ENCODE results near the gene PXDN.

The PXDN gene

DNA sequence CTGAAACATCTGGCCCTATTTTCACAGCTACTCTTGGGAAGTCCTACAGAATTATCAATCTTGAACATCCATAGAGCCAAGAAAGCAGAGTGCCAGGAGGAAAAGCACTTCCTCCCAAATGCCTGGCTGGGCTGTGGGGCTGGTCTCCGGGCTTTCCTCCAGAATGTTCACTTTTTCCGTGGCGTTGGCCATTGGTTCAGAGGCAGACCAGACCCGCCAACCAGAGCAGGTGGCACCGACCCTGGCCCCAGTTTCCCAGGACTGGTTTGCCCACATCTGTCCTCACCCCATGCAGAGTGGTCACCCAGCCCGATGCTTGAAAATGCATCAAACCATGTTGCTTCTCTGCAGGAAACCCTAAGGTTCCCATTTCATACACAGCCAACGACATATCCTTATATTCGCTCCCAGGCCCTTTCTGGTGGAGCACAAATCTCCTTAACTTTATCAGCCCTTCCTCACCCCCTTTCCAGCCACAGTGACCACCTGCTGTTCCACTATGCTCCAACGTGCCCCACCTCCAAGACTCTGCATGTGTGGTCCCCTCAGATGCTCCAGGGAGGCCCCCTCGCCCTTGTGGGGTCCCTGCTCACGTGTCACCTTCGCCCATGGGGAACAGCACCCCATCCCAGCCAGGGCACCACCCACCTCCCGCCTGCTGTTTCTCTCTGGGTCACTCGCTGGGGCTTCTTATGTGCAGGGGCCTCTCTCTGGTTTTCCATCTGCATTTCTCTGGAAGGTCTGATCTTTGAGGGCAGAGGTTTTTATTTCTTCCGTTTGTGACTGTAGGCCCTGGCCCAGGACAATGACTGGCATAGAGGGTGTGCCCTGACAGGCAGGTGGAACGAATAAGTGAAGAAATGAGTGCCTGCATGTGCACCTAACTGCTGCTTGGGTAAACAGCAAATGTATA, 92.9 kb downstream of the PXDN start:
- DNase-seq (ENCODE audit: low read depth, low spot score), result no peak

DNA sequence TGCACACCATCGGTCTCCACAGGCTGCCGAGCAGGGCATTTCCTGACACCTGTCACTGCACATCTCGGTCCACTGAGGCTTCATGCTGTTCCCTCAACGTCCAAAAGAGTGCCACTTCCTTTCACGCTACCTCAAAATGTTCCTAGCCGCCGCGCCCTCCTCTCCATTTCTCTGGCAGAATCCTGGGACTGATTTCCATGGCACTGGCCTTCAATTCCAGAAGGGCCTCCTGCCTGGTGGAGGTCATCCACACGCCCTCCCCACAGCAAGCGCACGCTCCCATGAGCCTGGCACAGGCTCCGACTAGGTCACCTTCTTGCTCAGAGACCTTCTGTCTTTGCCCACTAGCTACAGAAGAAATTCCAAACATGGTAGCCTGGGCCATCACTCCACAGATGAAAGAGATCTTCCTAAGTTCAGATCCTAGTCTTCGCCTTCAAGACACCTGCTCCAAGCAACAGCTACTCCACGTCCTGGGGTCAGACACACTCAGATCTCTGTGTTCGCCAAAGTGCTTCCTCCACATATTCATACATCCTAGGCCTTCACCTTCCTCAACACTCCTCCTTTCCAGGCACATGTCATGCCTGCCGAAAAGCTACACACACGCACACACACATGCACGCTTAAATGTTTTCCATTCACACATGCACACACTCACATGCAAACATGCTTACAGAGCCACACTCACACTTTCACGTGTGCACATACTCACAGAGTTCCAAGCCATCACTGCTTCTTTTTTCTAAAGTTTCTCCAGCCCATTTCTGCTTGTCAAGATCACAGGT, 94.0 kb downstream of the PXDN start:
- no peak for DNase-seq (ENCODE audit: low read depth, low spot score)

DNA sequence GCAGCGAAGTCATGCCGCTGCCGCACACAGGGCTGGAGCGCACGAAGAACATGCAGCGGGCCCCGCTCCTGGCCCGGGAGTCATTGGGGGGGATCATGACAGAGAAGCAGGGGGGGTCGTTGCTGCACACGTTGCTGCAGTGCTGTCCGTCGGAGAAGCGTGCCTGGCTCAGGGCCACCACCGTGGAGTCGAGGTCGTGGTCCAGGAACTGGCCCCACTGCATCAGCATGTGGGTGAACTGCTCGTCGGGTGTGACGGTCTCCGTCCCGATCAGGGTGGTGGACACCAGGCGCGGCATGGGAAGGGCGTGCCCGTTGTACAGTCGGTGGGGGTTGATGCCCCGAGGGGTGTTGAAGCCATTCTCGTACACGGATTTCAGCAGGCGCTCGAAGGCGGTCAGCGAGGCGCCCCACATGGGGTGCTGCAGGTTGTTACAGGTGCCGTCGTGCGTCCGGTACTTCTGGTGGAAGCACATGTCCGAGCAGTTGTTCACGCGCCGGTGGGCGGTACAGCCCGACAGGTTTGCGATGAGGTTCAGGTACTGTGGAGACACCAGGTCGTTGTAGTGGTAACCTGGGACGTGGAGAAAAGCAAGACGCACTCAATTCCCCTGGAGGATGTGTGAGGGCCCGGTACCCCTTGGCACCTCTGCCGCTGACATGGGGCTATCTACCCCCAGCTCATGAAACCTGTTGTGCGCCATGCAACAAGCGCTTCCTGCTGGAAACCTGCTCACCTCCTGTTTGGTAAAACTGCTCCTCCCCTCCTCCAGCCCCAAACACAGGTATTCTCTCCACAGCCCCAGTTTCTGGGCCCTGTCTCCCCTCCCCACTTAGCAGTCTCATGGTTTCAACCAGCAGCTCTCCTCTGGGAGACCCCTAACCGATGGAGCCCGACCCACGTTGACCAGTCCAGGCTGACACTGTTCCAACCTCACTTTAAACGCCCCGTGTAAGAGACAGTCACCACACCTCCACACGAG, 94.9 kb downstream of the PXDN start:
- DNase-seq (ENCODE audit: low read depth, low spot score), result no peak

DNA sequence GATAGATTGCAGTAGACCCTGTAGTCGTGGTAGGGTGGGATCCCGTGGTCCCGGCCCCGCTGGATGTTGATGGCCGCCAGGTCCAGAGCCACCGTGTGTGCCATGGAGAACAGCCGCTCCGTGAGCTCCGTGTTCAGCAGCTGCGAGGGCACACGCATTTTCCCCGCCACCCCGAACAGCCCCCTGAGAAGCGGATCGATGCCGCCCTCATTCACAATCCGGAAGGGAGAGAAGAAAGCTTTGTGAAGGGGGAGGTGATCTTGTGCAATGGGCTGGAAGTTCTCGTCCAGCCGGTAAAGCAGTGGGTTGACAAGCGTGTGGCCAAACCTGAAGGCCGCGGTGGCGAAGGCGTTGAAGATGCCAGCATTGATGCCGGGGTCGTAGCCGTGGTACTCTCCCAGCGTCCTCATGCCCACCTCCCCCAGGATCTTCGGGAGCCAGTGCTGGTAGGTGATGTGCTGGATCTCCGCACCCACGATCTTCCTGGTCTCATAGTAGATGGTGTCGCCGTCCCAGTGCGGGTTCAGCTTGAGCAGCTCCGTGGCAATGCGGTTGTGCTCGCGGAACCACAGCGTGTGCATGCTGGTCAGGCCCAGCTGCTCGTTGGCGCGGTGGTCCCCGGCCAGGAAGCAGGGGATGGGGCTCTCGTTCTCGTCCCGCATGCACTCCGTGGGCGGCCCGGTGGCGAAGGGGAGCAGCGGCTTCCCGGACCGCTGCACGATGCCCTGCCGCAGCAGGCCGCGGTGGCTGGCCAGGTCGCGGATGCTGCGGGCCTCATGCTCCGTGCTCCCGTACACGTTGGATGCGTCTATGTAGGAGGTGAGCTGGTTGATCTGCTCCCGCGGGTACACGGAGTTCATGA, 95.8 kb downstream of the PXDN start:
- DNase-seq (ENCODE audit: low read depth, low spot score), result no peak

DNA sequence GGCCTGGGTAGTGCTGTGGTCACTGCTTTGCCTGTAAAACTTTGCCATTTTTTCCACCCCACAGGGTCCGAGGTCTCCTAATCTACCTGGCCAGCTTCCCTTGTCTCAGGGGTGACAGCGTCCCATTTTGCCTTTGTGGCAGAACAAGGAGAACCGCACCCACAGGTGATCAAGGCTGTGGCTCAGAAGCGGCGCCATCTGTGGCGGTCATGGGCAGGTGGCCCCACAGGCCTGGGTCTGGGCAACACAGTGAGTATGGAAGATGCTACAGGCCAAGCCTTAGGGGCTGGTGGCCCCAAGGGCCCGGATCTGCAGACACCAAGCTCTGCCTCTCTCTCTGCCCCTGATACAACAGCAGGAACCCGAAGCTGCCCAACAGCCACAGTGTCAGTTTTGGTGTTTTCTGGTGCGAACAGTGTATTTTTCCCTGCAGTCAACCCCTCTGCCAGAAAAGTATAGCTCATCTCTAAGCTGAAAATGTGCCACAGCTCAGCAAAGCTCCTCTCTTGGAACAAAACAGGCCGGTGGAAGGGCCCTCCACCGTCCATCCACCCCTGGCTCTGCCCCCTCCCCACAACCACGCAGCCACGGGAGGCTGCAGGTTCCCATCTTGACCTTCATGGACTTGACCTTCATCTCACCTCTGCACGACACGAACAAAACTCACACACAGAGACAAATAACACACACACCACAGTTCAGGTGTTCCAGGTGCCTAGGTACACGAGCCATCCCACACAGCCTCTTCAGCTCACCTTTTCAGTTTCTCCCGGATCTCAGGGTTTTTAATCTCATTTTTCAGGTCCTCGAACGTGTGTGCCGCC, 96.7 kb downstream of the PXDN start:
- no peak for DNase-seq (ENCODE audit: low read depth, low spot score)

DNA sequence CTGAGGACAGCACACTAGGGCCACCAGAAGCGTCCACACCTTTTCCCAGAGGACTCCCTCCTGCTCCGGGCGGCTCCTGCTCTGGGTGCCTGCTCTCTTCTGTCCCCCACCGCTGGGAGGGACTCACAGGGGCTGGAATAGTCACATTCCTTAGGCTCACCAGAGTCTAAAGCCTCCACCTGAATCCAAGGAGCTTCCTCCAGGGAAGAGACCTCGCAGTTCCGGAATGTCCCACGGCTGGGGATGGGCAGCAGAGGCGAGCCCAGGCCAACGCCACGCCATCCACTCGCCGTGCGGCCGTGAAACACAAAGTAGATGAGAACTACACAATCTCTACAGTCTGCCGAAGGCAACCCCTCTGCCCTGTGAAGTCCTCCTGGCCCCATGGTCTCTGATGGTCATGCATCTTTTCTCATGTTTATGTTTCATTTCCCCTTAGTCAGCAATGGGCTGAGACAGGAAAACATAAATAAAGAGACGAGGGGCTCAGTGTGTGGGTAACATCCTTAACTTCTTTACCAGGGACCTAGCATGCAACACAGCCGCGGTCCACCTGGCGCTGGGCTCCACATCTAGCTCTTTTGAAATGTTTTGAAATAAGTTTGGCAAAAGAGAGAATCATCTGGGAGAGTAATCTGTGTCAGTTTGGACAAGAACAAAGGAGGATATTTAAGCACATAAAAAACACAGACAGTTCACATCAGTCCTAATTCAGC, 98.4 kb downstream of the PXDN start:
- no peak for DNase-seq (ENCODE audit: low read depth, low spot score)

DNA sequence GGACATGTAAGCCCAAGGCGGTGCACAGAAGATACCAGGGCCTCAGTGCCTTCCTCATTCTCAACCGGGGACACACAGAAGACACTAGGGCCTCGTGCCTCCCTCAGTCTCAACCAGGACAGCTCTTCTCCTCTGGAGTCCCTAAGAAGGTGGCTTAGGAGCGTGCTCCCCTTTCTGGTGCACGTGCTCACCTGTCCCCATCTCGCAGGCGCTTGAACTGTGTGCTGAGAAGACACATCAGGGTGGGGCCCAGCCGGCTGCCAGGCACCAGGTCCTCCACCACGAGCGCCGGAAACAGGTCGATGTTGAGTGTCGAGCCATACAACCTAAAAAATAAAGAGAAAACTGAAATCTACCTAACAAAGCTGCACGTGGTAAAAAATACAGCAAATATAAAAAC, 99.9 kb downstream of the PXDN start:
- DNase-seq (ENCODE audit: low read depth, low spot score), result no peak

DNA sequence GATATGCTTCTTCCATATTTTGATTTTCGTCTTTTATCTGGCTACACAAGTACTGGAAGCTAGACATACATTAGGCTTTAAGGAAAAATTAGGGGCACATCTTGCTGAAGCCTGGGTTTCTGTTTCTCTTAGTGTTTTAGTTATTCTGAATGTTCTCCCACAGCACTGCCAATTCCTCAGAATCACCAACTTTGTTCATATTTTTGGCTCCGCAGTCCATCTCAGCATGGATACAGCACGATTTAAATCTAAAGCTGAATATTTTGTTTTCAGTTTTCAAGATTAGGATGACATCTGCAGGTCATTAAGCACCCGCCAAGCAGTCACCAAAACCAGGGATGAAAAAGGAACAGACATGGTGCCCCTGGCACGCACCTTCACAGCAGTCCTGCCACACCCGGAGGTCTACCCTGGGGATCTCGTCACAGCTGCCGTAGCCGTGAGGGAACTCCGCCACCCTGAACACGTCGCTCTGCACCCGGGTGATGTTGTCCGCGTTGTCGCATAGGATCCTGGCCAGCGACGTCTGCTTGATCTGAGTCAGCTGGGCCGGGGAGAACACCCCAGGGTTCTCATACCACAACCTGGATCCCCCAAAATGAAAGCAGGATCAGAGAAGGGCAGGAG, 101.2 kb downstream of the PXDN start:
- DNase-seq (ENCODE audit: low read depth, low spot score), result no peak

DNA sequence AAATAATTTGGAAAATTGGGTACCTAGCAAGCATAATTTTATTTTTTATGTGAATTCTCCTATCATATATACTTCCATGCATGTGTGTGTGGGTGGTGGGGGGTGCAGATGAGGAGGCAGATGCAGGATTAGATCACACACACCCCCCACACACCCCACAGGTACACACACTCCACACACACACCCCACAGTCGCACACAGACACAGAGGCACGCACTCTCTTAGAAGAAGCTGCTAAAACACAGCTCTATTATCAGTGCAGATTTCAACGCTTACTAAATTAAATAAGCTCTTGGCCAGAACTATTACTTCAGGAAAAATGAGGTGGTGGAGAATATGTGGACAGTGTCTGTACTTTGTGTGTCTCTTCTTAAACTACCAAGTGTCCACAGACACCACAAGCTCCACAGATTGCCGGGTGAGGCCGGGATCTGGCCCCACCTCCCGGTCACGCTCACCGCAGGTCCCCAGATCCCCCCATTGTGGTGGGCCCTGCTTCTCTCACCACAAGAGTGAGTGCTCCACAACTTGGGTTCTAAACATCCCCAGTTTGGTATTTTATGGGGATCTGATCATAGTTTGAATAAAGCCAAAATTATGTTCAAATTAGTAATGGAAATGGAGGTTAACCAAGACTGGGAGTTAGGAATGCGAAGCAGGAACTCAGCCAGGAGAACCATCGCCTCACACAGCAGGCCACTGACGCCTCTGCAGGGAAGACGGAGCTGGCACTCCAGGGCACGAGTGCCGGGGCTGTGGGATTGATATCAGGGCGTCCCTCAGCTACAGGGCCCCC, 102.1 kb downstream of the PXDN start:
- DNase-seq (ENCODE audit: low read depth, low spot score), result peak; percentile 91

DNA sequence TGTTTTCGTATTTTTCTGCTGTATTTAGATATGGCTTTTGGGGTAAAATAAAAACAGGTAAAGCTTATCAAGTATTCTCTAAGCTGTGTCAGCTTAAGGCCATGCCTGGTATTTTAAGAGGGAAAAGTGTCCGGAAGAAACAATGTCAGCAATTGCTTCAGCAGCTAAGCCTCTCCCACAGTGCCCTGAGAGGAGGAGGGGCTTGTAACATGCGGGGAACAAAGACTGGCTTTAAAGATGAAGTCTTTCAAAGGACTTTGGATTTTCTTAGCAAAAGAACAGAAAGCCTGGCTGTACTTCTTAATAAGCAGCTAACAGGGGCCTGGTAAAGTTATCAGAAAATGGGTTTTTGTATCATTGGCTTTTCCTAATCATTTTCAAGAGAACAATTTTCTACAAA, 102.8 kb downstream of the PXDN start:
- peak; percentile 72 for DNase-seq (ENCODE audit: low read depth, low spot score)

DNA sequence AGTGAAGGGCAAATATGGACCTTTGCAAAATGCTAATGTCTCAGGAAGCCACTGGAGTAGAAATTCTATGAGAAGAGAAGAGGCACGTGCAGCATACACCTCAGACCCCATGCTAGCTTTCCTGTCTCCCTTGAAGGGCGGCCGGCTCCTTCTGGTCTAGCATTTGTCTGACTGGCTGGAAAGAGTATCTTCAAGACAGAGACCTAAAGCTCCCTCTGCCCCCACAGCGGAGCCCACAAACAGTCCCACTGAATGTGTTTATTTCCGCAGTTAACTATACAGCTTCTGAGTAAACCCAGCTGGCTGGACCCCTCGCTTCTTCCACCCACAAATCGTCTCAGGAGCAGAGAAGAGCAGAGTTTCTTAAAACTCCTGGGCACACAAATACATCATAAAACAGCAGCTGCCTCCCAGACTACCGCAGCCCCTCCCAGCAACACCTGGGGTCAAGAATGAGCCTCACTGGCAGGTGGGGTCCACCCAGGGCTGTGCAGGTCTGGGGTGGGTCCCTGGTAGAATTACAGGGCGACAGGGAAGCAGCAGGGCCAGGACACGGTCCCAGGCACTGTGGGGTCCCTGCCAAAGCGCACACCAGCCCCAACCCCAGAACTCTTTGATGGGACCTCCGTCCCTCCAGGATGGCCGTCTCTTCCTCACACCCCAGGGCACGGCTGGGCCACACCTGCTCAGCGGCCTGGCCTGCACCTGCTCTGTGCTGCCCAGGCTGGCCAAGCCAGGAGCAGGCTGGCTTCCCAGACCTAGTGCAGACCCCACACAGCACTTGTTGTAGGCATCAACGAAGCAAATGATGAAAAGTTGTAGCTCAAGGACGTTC, 103.8 kb downstream of the PXDN start:
- no peak for DNase-seq (ENCODE audit: low read depth, low spot score)

DNA sequence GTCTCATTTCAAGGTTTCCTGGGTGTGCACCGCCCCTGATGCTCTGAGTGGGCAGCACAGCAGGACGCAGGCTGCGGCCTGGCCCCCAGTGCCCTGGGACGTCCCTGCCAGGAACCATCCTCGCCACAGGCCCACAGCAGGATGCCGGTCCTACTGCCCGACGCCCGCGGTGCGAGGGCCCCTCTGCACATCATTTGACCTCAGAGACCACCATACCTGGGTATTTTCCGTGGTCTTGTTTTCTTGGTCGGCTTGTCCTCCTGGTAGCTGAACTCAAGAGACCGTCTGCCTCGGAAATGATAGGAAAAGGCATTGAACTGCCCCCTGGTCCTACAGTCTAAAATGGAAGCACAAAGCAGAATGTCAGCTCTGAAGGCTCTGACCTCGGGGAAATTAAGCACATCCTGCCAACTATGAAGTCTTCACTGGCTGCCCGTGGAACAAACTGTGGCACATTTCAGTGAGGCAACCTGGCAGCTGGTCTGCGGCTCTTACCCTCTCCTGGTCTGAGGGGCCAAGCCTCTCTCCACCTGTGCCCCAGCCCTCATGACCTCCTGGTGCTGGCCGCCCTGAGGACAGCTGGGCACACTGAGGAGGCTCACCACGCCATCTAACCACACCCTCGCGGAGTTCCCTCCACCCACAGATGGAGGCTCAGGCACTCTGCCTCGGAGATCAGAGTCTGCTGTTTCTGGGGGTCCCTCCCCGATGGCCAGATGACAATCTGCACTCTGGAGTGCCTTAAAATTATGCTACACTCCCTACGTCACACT, 105.0 kb downstream of the PXDN start:
- DNase-seq (ENCODE audit: low read depth, low spot score), result no peak

DNA sequence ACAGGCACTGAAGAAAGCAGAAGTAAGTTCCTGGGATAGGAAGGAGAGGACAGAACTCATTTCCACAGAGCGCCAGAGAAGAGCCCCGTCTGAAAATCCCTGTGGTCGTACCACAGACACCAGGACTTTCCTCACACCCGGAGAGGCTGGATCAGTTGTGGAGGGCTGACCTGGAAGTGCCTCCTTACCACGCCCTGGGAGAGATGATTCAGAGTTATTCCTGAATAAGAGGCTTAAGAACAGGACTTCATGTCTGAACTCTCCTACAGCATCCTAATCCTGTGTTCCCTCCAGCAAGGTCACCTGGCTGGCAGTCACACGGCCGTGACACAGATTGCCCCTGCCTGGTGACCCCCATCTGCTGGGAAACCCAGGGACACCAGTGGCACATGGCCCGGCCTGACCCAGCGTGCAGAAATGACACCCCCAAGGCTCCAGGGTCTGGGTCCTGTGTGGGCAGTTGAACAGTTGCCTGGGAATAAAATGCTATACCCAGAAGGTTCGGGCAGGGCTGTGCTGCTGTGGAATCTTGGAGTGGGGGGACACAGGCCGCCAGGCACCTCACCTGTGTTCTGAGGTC, 105.9 kb downstream of the PXDN start:
- no peak for DNase-seq (ENCODE audit: low read depth, low spot score)

DNA sequence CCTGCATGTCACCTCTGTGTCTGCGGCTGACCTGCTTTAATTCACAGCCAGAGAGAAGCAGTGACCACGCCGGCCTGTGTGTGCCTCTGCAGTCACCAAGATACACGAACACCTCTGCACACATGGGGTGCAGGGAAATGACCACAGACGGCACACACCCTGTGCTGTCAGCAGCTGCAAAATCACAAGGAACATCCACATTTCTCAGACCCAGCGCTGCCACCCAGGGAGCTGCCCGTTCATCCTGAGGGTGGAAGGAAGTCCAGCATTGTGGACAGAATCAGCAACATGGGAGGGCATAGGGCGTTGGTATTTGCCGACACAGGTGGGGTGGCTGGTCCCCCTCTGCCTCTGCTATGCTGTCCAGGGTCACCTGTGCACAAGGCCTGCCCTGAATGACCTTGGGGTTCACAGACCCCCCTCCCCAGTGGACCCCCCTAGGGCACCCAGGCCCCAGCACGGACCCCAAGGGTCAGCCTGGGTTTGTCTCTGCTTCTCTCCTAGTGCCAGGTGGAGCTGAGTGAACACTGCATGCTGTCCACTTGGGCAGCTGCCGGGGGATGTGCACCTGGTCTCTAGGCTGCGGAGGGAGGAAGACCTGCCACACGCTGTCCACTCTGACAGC, 107.4 kb downstream of the PXDN start:
- no peak for DNase-seq (ENCODE audit: low read depth, low spot score)

DNA sequence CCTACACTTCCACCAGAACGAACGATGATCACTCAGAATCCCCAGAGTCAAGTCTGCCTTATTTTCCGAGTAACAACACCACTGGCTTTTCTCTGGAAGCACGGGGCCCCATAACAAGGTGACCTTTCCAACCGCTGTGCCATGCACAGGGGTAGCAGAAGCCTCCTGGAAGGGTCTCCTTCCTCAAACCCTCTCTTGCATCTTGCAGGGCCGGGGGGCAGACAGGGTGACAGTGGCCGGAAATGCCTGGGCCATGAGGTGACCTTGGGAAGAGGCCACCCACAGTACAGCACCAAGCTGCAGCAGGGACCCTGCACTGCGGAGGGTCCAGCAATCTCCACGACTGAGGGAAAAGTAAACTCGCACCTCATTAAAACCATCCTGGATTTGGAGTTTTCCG, 108.5 kb downstream of the PXDN start:
- DNase-seq (ENCODE audit: low read depth, low spot score), result no peak

Data from astrocyte of the hippocampus (primary cell).